ENCODE data around the gene MRPS7.

- TF ChIP-seq EZH2 (IDR thresholded peaks at IDR 0.05; ENCODE audit: low read length, missing control alignments) (no peak), CTCF (conservative IDR thresholded peaks at IDR 0.05 in 1 of 2, IDR thresholded peaks at IDR 0.05 in 1 of 2; ENCODE audit: low read depth in 1 of 2, low read length in 2 of 2) (no peak)
These were observed 12.5 kb downstream of the MRPS7 start for GRCh38 chr17:75273977-75274708.

Data from fibroblast of lung (primary cell).